ES-I3 (cell line): Measurements from ENCODE around the gene TSSC4.

Experiments used
- H3K36me3 ChIP-seq: 2 replicates; pipeline ENCODE4 v1.6.1; 2013; ENCODE audit warnings: mild to moderate bottlenecking, low read length, control low read depth, moderate library complexity; ENCODE audit not compliant: insufficient read depth
- H3K4me1 ChIP-seq: 2 replicates; pipeline ENCODE4 v1.6.1; 2013; ENCODE audit warnings: mild to moderate bottlenecking, control low read depth, low read length; ENCODE audit not compliant: insufficient read depth
- H3K9ac ChIP-seq: 2 replicates; pipeline ENCODE4 v1.6.1; 2013; ENCODE audit warnings: low read depth, mild to moderate bottlenecking, low read length, moderate library complexity
- H3K9me3 ChIP-seq: 2 replicates; pipeline ENCODE4 v1.6.1; 2013; ENCODE audit warnings: mild to moderate bottlenecking, low read length, moderate library complexity; ENCODE audit not compliant: control insufficient read depth, insufficient read depth

TSSC4 gene

DNA sequence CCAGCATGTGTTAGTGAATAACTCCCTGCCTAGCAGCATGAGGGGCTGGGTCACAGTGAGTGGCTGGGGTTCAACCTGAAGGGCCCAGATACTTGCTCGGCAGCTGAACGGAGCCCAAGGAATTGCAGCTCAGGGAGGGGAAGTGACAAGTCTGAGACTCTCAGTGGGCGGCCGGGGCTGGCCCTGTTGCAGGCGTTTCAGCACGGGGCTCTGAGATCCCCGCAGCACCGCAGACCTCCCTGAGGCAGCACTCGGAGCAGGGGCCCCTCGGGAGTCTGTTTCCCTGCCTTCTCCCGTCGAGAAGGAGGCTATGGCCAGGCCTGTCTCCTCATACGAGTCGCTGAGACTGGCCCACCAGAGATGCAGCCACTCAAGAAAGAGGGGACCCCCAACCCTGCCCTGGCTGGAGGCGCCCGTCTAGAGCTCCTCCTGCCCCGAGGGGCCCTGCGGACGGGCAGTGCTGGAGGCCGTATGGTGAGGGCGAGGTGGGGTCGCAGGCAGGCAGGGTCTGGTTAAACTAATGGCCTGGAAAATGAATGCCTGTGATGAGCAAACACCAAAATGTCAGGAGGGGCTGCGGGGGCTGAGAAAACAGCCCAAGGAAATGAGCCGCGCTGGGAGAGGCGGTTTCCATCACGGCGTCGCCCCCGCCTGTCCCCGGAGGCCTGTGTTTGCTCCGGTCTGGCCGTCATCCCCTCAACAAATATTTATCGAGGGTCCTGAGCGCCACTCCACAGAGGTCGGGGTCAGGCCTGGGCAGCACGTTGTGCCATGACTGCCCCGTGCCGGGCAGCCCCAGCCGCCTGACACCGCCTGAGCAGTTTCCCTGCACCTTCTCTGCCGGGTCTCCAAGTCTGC, 9.3 kb downstream of the TSSC4 start:
- Histone ChIP-seq H3K36me3 (no peaks in the 10 kb centered on the region), H3K9ac (no peak overlapping the region), H3K9me3 (no peaks in the 10 kb centered on the region), H3K4me1 (no peaks in the 10 kb centered on the region)

DNA sequence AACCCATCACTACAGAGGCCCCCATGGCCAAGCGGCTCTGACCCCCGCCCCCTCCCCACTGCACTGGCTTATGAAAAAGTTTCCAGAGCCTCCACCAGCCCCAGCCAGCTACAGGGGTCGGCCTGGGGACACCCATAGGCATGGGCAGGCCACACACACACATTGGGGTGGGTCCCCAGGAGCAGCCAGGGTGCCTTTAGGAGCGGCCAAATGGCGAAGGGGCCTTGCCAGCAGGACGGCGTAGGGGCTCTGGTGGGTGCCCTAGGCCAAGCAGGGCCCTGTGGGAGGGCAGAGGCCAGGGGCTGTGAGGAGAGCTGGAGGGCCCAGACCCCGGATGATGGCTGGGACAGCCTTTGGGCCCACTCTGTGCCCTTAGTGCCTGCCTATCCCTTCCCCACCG, 10.1 kb downstream of the TSSC4 start:
- Histone ChIP-seq H3K4me1 (no peaks in the 10 kb centered on the region), H3K9me3 (no peaks in the 10 kb centered on the region), H3K36me3 (no peaks in the 10 kb centered on the region), H3K9ac (no peak overlapping the region)

DNA sequence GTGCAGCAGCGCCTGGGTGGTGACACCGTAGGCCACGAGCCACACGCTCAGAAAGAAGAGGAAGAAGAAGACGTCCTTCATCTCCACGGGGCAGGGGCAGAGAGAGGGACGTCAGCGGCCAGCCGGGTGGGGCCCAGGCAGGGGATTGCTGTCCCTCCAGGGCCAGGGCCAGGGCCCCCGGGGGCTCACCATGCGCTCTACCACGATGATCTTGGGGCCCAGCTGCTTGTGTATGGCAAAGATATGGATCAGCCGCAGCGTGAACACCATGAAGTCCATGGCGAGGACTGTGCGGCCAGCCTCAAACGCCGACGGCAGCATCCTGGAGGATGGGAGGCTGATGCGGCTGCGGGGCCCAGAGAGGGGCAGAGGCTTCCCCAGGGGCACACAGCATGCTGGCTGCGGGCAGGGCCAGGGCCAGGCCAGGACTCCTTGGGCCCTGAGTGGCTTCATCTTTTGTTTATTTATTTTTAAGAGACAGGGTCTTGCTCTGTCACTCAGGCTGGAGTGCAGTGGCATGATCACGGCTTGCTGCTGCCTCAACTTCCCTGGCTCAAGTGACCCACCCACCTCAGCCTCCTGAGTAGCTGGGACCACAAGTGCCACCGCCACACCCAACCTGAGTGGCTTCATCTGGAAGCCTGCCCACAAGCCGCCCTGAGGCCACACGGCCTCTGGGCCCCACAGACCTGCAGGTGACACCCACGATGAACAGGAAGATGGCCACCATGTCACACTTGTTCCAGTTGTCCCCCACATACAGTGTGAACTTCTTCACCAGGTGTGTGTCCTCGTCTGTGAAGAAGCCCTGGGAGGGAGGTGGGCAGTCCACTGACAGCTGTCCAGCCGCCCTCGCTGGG, 11.1 kb downstream of the TSSC4 start:
- H3K4me1 ChIP-seq: no peaks in the 10 kb centered on the region
- no peak overlapping the region for H3K9ac ChIP-seq
- no peaks in the 10 kb centered on the region for H3K36me3 ChIP-seq
- H3K9me3 ChIP-seq: no peaks in the 10 kb centered on the region

DNA sequence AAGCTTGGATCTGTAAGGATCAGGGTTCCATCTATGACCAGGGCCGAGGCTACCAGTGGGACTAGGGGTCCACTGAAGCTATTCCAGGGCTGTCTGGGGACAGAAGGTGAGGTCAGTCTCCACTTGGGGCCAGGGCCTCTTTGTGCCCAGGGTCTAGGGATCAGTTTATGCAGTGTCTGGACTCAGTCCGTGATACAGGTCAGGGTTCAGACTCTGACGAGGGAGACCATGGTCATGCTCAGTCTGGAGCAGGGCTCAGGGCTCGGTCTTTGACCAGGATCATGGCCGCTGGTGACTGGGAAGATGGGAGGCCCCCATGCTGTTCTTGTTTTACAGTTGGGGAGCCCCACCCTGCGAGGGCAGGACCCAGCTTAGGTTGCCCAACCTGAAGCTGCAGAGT, 11.8 kb downstream of the TSSC4 start:
- Histone ChIP-seq H3K9ac (no peak overlapping the region), H3K36me3 (no peaks in the 10 kb centered on the region), H3K4me1 (no peaks in the 10 kb centered on the region), H3K9me3 (no peaks in the 10 kb centered on the region)

DNA sequence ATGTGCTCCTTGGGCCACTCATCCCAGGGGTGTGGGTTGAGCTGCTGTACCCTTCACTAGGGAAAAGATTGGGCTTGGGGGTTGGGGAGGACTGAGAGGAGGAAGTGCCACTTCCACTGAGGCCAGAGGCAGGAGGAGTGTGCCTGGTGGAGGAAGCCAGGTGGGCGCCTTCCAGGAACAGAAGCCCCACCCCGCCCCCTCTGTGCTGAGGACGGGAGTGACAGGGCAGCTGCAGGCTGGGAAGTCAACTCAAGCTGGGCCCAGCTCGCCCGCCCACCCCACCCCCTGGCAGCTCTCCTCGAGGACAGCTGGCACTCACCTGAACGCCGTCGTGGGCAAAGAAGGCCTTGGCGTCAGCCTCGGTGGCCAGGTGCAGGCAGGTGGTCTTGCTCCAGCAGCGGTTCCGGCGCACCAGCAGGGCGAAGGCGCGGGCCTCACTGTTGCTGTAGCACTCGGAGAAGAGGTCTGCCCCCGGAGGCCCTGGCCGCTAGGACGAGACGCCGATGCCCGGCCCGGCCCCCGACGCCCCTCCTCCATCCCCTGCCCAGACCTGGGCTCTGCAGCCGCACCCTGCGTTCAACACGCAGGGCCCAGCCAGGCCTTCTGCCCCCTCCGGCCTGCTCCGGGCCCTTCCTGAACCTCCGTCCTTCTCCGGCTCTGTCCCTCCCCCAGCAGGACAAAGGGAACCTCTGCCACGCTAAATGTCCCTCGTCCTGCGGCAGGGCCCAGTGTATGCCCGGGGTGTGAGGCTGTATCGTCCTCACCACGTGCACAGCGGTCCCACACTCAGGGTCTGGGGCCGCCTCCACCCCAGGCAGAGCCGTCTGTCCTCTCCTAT, 13.4 kb downstream of the TSSC4 start:
- Histone ChIP-seq H3K9me3 (no peaks in the 10 kb centered on the region), H3K4me1 (no peaks in the 10 kb centered on the region), H3K9ac (no peak overlapping the region), H3K36me3 (no peaks in the 10 kb centered on the region)

DNA sequence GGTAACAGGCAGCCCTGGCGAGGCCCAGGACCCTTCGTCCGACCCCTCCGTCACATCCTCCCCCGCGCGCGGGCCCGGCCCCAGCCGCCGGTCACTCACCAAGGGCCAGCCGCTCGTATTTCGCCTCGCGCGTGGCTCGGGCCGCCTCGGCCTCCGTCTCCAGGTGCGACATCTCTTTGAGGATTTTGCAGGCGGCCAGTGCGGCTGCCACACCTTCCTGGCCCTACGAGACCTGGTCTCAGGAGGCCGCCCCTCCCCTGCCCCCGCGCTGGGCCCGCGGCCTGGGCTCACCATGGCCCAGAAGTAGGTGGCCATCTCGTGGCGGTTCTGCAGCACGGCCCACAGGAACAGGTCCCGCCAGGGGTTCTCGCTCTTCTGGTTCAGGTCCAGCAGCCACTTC, 14.1 kb downstream of the TSSC4 start:
- Histone ChIP-seq H3K36me3 (no peaks in the 10 kb centered on the region), H3K9ac (no peak overlapping the region), H3K4me1 (no peaks in the 10 kb centered on the region), H3K9me3 (no peaks in the 10 kb centered on the region)

DNA sequence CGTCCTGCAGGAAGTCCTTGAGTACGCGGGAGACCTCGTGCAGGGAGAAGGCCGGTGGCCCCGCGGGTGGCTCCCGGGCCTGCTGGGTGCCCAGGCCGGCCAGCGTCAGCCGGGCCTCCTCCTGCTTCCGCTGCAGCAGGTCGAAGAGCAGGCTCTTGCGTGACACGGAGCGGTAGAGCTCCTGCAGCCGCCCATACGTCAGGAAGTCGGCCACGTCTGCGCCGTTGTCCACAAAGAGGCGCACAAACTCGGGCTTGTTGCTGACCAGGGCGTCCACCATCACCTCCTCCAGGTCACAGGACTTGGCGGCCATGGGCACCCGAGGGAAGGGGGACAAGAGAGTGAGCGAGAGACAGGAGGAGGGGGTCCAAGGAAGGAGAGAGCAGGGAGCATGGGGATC, 14.6 kb downstream of the TSSC4 start:
- no peaks in the 10 kb centered on the region for H3K36me3 ChIP-seq
- no peaks in the 10 kb centered on the region for H3K9me3 ChIP-seq
- no peaks in the 10 kb centered on the region for H3K4me1 ChIP-seq
- H3K9ac ChIP-seq: no peak overlapping the region

DNA sequence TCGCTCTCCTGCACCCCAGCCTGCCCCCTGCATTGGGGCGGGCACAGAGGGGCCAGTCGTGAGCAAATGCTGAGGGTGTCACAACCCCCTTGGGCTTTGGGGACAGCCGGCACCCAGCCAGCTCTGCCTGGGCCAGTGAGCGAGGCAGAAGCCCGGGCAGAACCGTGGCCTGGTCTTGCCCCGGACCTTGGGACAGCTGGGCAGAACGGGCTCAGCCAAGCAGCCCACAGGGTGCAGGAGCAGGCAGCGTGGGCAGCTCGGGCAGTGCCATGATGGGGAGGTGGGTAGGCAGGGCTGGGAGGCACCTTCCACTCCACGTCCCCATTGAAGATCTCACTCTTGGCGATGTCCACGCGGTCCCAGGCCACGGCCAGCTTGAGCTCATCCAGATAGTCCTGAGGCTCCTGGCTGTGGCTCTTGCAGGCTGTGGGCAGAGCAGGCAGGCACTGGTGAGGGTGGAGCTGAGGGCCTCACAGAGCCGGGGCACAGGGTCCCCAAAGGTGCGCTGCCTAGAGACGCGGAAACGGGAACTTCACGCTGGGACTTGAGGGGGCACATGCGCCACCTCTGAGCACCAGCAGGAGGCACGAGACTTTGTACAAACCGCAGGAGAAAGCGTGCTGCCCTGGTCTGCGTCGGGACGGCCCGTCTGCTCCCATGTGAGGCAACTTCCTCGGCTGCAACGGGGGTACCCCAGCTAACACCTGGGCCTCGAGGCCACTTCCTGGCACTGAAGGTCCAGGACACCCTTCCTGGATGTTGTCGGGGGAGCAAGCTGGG, 15.2 kb downstream of the TSSC4 start:
- H3K4me1 ChIP-seq: no peaks in the 10 kb centered on the region
- H3K9ac ChIP-seq: no peak overlapping the region
- no peaks in the 10 kb centered on the region for H3K9me3 ChIP-seq
- no peaks in the 10 kb centered on the region for H3K36me3 ChIP-seq

DNA sequence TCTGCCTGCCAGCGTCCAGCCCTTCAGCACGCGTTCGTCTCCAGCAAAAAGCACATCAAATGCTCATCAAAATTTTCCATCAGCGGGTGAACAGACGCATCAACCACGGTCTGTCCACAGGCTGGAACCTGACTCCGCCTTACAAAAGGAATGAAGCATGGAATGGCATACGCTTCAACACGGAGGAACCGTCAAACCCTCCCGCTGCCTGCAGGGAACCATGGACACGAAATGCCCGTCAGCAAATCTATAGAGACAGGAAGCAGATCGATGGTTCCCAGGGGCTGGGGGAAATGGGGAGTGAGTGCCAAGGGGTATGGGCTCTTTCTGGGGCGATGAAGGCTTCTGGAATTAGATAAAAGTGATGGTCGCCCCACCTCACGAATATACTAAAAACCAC, 16.2 kb downstream of the TSSC4 start:
- Histone ChIP-seq H3K9me3 (no peaks in the 10 kb centered on the region), H3K36me3 (no peaks in the 10 kb centered on the region), H3K4me1 (no peaks in the 10 kb centered on the region), H3K9ac (no peak overlapping the region)

DNA sequence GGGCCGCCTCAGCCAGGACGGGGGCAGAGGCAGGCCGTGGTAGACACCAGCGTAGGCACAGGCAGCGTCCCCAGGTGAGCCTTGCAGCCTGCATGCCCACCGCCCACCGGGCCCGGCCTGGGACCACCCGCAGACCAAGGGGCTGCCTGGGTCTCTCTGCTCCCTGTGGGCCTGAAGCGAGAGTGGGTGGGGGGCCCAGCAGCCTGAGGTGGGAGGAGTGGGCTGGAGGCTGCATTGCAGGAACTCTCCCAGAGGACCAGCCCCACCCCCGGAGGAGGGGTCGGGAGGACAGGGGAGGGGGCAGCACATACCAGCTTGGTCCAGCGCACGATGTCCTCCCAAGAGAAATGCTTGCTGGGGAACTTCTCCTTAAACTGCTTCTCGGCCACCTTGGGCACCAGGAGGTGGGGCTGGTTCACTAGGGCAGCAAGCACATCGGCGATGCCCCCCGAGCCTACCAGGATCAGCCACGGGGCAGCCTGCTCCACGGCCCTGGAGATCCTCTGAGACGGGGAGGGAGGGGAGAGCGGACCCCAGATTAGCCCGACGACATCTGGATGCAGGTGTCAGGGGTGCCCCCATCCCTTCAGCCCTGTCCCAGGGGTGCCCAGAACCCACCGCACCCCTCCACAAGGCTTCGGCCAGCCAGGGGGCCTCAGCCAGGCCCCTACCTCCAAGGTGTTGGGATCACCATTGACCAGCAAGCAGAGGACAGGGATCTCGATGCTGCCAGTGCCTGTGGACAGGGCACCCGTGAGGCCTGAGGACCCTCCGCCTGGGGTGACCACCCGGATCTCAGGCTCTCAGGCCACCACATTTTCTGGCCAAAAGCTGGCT, 17.5 kb downstream of the TSSC4 start:
- Histone ChIP-seq H3K4me1 (no peaks in the 10 kb centered on the region), H3K9ac (no peak overlapping the region), H3K36me3 (no peaks in the 10 kb centered on the region), H3K9me3 (no peaks in the 10 kb centered on the region)

DNA sequence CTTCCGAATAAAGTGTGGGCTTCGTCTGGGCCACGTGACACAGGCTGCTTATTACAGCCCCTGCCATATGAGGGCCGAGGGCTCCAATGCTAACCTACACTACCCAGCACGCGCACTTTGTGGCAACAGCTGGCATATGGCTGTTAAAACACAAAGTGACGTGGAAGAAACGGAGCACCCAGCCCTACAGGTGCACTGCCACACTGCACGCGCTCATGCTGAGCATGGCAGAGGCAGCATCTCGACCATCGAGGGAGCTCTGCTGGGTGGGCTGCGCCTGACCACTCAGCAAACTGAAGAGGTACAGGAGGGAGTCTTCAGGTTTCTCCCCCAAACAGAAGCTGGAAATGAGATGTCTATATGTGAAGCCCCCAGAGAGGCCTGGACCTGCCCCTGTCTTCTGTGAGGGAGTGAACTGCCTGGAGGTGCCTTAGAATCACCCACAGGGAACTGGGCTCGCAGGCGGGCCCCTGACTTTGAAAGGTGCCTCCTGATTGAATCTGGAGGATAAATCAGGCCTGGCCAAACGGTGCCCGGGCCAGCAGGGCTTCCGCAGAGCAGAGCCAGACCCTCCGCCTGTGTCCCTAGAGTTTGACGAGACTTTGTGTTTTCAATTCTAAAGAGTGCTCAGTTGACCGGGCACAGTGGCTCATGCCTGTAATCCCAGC, 18.3 kb downstream of the TSSC4 start:
- Histone ChIP-seq H3K4me1 (no peaks in the 10 kb centered on the region), H3K36me3 (no peaks in the 10 kb centered on the region), H3K9ac (no peak overlapping the region), H3K9me3 (no peaks in the 10 kb centered on the region)

DNA sequence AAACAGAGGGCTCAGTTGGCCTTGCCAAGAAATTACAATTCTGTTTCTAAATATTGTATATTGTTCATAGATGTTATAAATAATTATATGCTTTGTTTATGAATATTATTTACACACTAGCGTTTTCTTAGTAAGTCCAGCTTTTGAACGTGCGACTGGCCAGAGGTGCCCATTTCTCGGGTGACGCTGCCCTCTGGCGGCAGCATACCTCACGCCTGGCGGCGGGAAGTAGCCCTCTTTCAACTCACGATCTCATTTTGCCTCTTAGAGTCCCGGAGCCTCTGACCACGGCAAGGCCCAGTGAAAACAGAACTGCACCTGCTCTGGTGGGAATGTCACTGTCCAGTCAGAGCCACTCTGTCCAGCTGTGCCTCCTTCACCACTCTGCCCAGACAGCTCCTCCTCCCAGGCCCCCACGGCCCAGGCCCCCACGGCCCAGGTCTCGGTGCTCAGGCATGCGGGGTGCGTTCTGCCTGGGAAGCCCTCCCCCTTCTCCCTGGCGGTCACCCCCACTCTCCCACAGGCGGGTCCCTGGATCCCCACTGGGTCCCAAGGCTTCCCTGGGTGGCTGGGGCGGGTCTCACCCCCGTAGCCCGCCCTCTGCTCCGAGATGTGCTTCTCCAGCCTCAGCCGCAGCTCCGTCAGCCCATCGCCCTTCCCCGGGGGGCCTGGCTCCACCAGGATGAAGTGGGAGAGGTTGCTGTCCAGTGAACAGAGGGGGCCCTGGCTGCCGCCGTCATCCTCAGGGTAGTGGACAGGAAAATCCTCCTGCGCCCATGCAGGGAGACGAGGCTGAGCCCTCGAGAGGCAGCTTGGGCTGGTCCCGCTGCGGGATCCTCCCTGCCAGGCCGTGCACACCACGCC, 19.3 kb downstream of the TSSC4 start:
- Histone ChIP-seq H3K9ac (no peak overlapping the region), H3K9me3 (no peaks in the 10 kb centered on the region), H3K36me3 (no peaks in the 10 kb centered on the region), H3K4me1 (no peaks in the 10 kb centered on the region)
